Stimulated activated CD8-positive, alpha-beta memory T cell treated with anti-CD3 and anti-CD28 coated beads, Interleukin-12 subunit alpha, Interleukin-12 subunit beta, amount 100 ng/mL, for 1 hour (primary cell): ENCODE data around the gene RIPOR3.
"Not testable (repeated sequence)": the region's sequence is repeated elsewhere in the genome, so short reads cannot be mapped to it uniquely, and the experiment has no call there.

Experiments used
- DNase-seq: peaks from one replicate; pipeline ENCODE4 v3.0.0-alpha.2; 2020; ENCODE audit warnings: low read depth

The RIPOR3 gene

GRCh38 chr20:50632236-50632635 is 59.1 kb downstream of the RIPOR3 start:
- DNase-seq = no peak

GRCh38 chr20:50630578-50631263 is 60.6 kb downstream of the RIPOR3 start:
- DNase-seq = no peak

DNA sequence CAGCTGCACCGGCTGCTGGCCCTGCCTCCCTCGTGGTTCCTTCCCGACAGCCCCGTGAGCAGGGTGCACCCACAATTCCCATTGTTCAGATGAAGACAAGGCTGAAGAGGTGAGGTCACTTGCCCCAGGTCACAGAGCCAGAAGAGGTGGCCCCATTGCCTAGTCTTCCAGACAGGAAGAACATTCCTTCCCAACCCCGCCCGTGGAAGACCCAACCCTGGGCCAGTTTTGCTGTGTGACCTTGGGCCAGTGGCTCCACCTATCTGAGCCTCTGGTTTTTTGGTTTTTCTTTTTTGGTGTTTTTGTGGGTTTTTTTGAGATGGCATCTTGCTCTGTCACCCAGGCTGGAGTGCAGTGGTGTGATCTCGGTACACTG is 61.7 kb downstream of the RIPOR3 start:
- no peak for DNase-seq

DNA sequence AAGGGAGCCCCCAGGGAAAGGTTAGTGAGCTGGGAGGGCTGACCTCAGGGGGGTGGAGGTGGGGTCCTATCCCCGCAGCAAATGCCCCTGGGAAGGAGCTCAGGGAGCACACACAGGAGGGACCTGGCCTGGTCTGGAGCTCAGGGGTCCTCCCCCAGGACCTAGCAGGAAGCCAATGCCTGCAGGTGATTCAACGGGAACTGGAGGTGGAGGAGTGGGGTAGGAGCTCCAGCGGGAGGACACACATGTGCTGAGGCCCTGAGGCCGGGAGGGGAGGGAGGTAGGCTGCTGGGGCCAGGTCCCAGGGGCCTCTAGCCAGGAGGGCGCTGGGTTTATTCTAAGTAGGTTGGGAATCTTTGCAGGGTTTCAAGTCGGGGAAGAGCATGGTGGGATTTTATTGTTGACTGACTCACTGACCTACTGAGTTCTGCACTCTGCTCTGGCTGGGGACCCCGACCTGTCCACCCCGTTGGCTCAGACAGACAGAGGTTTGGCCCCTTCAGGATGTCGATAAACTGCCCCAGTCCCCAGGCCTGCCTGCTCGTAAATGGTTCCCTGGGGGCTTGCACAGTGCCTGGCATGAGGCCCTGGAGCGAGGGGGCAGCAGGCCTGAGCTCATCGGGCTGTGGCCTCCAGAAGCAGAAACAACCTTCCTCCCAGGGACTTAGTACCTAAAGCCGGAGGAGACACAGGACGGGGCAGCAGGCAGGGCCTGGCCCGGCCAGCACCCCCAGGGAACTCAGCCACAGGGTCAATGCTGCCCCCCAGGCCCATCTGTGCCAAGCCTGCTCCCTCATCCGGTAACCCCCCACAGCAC is 62.3 kb downstream of the RIPOR3 start:
- no peak for DNase-seq

GRCh38 chr20:50628332-50628731 is 63.0 kb downstream of the RIPOR3 start:
- DNase-seq = no peak

DNA sequence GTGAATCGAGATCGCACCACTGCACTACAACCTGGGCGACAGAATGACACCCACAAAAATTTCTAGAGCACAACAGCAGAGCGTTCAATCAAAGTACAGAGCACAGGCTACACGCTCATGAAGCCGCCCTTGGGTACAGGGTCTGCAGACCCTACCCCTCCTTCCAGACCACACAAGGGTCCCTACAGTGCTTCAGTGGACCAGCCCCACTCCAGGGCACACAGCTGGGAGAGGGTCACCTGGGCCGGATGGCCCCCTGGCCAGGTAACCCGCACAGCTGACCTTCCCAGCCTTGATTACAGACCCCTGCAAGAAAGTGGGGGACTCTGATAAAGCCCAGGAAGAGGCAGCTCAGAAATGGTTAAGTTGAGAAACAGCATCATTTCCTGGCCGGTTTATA is 63.6 kb downstream of the RIPOR3 start:
- no peak for DNase-seq

- no peak for DNase-seq
These were observed 65.2 kb downstream of the RIPOR3 start for GRCh38 chr20:50625986-50626677.

DNA sequence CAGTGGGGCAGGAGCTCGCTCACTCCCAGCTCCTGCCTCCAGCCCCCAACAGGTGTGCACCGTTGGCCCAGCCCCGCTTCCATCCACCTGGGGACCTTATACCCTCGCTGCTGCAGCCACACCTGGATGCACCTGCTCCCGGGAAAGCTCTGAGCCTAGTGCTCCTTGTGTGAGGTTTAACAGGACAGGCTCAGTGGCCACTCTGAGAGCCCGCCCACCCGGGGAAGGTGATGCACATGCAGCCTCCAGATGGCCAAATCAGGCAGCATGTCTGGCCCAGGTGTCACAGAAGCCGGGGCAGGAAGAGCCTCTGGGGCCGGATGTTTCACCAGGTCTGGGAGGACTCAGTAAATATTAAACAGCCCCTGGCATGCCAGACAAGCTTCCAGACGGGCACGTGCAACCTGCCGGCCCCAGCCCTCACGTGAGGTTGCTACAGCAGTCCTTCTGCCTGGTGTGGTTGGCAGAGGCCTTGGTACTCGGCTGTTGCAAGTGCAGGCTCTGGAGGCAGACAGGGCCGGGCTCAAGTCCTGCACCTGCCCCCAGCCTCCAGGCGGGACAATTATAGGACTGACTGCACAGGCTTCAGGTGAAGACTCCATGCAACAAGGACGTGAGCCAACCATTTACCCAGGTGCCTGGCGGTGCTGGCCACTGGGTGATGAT is 66.9 kb downstream of the RIPOR3 start:
- no peak for DNase-seq

GRCh38 chr20:50621068-50621665 is 70.2 kb downstream of the RIPOR3 start:
- no peak for DNase-seq

DNA sequence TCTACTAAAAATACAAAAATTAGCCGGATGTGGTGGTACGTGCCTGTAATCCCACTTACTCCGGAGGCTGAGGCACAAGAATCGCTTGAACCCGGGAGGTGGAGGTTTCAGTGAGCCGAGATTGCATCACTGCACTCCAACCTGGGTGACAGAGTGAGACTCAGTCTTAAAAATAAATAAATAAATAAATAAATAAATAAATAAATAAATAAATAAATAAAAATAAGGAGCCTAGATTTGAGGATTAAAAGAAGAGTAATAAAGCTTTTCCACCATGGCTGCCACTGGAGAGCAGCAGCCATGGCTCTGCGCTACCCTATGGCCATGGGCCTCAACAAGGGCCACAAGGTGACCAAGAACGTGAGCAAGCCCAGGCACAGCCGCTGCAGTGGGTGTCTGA is 70.9 kb downstream of the RIPOR3 start:
- DNase-seq = not testable (repeated sequence)

- no peak for DNase-seq
These were observed 72.8 kb downstream of the RIPOR3 start for GRCh38 chr20:50618537-50618936.

DNA sequence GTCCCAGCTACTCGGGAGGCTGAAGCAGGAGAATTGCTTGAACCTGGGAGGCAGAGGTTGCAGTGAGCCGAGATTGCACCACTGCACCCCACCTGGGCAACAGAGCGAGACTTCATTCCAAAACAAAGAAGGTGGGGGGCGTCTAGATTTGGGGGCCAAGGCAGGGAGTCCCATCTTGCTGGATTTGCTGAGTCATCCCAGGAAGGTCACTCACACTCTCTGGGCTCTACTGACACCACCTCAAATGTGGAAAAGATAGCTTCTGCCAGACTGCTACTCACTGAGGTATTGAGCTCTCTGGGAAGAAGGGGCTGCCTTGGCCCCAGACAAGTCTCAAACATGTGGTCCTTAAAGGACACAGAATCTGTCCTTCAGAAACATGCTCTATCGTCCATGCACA is 74.3 kb downstream of the RIPOR3 start:
- no peak for DNase-seq

GRCh38 chr20:50615407-50615806 is 75.9 kb downstream of the RIPOR3 start:
- no peak for DNase-seq

DNA sequence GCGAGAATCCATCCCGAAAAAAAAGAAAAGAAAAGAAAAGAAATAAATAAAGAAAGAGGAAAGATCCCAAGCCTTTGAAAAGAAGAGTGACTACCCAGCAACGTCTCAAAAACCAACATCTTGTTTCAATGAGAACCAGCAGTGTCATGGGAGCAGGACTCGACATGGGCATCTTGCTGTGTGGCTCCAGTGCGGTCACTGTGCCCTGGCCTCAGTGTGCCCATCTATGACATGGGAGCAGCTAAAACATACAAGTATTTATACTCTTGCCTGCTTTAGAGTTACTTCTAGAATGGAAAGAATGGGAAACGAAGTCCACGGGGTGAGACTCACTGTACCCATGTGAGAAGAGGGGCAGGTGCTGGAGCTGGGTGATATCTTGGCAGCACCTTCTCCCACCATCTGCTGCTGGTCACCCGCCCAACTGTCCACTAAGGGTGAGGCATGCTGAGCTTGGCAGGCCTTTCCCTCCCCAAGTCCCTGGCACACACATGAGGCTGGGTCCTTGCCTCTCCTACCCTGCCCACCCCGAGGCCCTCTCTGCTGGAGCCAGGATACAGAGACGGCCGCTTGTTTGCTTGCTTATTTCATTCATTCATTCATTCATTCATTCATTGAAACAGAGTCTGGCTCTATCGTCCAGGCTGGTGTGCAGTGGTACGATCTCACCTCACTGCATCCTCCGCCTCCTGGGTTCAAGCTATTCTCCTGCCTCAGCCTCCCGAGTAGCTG is 77.7 kb downstream of the RIPOR3 start:
- no peak for DNase-seq

DNA sequence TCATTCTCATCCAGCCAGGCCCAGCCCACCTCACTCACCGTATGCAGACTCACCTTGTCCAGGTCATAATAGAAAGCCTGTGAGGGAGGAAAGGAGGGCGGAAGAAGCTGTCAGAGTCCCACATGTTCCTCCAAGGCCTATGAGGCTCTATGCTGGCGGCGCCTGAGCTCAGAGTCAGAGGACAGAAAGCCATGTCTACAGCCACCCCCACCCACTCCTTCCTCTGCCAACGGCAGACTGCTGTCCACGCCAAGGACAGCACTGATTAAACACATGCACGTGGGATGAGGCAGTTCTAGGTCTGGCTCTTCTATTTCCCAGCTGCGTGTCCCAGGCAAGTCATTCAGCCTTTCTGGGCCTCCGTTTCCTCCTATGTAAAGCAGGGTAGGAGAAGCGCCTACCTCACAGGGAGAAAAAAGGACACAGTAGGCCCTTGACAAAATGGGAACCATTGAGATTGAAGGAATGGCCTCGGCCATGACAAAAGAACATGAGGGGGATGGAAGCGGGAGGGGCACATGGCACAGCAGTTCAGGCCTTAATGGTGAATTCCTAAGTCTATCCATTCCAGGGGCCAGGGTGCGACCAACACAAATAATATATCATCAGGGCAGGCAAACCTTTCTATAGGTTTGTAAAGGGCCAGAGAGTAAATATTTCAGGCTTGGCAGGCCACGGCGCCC is 80.1 kb downstream of the RIPOR3 start:
- DNase-seq = no peak

DNA sequence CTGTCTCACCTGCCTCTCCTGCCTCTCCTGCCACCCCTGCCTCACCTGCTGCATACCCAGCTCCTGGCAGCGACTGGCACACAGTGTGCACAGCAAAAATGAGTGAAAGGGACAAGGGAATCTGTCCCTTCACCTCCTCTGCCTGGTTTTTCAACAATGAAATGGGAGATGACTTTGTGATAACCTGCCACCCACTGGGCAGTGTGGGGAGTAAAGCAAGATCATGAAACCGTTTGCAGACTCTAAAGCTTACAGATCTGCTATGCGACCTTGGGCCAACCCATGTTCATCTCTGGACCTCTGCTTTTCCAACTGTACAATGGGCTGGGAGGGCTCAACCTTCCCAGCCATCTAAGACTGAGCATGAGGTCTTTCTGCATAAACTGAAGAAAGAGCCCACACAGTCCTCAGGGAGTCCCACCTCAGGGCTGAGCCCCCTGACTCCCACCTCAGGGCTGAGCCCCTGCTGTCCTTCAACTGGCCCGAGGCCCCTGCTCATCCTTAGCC is 81.1 kb downstream of the RIPOR3 start:
- DNase-seq = no peak

DNA sequence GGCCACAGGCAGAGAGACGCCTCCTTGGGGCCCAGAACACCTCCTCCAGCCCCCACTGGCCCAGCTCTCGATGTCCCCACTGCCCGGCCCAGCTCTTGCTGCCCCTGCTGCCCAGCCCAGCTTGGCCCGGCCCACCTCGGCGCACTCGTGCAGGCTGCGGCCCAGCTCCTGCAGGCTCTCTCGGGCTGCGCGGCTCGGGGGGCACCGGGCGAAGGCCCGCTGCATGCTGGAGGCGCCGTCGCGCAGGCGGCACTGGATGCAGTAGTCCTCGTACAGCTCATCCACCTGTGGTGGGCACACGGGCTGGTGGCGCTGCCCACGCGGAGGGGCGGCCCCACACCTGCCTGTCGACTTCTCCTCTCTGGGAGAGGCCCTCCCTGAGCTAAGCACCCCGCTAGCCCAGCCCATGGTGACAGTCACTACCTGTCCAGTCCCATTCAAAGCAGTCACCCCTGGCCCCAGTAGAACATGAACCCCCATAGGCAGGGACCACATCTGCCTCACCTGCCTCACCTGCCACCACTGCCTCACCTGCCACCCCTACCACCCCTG is 81.8 kb downstream of the RIPOR3 start:
- DNase-seq = no peak

GRCh38 chr20:50608750-50609104 is 82.6 kb downstream of the RIPOR3 start:
- DNase-seq = no peak

DNA sequence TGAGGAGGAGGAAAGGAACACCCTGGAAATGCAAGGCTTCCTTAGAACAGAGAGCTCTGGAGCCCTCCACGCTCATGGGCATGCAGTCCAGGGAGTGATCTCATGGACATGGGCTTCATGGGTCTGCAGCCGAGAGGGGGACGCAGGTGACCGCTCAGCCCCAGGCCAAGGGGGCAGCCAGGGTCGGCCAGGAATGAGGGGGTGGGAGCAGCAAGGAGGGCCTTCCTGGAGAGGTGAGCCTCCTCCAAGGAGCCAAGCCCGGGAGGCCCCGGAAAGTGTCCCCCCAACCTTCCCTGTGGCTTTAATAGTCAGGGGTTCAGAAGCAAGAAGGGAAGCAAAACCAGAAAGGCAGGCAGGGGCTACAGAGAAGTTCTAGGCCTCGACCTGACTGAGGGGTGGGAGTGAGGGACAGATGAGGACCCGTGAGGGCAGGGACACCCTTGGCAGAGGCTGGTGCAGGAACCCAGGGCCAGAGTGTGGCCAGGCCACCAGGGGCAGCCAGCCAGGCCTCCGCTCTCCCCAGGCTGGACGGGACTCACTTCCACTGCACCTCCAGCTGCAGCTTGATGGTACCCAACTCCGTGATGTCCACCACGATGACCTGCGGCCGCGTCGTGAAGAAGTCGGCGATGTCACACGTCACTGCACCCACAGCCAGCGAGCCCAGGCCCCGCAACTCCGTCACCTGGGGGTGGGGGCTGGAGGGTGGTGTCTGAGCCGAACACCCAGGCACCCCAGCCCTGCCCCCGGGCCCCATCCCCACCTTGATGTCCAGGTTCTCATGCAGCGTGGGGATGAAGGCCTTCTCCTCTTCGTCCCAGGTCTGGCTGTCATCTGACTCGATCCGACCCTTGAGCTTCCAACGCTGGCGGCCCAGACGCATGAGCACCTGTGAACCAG is 83.2 kb downstream of the RIPOR3 start:
- DNase-seq = no peak
